ENCODE results near the gene GPR25.

The GPR25 gene

DNA sequence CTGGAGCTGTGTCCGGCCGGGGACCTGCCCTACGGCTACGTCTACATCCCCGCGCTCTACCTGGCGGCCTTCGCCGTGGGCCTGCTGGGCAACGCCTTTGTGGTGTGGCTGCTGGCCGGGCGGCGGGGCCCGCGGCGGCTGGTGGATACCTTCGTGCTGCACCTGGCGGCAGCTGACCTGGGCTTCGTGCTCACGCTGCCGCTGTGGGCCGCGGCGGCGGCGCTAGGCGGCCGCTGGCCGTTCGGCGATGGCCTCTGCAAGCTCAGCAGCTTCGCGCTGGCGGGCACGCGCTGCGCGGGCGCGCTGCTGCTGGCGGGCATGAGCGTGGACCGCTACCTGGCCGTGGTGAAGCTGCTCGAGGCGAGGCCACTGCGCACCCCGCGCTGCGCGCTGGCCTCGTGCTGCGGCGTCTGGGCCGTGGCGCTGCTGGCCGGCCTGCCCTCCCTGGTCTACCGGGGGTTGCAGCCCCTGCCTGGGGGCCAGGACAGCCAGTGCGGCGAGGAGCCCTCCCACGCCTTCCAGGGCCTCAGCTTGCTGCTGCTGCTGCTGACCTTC is 412 bp downstream of the GPR25 start:
- TF ChIP-seq, protein P1, sequence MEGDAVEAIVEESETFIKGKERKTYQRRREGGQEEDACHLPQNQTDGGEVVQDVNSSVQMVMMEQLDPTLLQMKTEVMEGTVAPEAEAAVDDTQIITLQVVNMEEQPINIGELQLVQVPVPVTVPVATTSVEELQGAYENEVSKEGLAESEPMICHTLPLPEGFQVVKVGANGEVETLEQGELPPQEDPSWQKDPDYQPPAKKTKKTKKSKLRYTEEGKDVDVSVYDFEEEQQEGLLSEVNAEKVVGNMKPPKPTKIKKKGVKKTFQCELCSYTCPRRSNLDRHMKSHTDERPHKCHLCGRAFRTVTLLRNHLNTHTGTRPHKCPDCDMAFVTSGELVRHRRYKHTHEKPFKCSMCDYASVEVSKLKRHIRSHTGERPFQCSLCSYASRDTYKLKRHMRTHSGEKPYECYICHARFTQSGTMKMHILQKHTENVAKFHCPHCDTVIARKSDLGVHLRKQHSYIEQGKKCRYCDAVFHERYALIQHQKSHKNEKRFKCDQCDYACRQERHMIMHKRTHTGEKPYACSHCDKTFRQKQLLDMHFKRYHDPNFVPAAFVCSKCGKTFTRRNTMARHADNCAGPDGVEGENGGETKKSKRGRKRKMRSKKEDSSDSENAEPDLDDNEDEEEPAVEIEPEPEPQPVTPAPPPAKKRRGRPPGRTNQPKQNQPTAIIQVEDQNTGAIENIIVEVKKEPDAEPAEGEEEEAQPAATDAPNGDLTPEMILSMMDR (IDR thresholded peaks at IDR 0.05; ENCODE audit: low read depth, low read length), result no peak

DNA sequence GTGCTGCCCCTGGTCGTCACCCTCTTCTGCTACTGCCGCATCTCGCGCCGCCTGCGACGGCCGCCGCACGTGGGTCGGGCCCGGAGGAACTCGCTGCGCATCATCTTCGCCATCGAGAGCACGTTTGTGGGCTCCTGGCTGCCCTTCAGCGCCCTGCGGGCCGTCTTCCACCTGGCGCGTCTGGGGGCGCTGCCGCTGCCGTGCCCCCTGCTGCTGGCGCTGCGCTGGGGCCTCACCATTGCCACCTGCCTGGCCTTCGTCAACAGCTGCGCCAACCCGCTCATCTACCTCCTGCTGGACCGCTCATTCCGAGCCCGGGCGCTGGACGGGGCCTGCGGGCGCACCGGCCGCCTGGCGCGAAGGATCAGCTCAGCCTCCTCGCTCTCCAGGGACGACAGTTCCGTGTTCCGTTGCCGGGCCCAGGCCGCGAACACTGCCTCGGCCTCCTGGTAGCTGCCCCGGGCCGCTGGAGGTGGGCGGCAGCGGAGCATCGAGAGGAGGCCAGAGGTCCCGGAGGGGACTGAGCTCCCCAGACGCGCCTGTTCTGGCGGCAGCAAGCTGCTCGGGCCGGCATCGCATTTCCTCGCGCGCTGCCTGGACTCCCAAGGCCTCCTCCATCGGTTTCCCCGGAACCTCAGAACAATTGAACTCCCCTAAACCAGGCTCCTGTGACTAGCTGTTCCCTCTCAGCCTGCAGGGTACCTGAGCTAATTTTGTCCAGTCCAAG is 1.1 kb downstream of the GPR25 start:
- no peak for DNase-seq (ENCODE audit: extremely low read depth, low read depth)
- TF ChIP-seq, protein P1 (IDR thresholded peaks at IDR 0.05; ENCODE audit: low read depth, low read length), result no peak

More for the DNA sequence above, 412 bp downstream of the GPR25 start:
- no peak for DNase-seq (ENCODE audit: extremely low read depth, low read depth)

DNA sequence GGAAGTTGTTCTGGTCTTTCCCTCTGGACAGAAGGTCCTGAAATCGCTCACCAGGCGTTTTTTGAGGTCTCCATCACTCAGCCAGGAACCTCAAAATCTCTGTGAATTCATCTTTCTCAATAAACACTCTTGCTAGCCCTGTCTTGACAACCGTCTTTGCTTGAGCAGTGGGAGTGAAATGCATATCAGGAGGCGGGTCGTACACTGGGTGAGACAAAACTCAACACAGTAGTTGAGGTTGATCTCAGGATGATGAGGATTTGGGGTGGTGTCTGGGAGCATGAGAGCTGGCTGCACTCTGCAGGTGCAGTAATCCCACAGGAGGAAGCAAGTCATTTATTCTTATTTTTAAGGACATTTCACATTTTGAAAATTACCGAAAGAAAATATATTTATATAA is 1.9 kb downstream of the GPR25 start:
- TF ChIP-seq, protein P1 (IDR thresholded peaks at IDR 0.05; ENCODE audit: low read depth, low read length), result no peak
- DNase-seq (ENCODE audit: extremely low read depth, low read depth), result no peak

DNA sequence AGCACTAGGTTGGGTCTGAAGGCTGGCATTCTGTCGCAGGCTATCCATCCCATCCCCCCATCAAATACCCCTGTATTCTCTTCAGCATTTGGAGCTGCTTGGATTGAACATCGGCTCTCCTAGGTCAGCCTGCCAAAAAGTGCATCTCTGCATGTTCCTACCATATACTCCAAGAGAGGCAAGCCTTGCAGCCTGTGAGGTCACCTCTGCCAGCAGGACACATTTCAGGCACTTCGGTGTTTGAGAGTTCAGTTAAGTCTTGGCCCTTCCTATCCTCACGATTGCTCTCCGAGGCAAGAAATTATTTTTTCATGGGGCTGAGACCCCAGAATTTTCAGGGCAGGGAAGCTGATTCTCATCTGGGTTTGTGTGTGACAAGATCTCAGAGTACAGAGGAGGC is 2.6 kb downstream of the GPR25 start:
- no peak for DNase-seq (ENCODE audit: extremely low read depth, low read depth)
- TF ChIP-seq, protein P1 (IDR thresholded peaks at IDR 0.05; ENCODE audit: low read depth, low read length), result no peak

DNA sequence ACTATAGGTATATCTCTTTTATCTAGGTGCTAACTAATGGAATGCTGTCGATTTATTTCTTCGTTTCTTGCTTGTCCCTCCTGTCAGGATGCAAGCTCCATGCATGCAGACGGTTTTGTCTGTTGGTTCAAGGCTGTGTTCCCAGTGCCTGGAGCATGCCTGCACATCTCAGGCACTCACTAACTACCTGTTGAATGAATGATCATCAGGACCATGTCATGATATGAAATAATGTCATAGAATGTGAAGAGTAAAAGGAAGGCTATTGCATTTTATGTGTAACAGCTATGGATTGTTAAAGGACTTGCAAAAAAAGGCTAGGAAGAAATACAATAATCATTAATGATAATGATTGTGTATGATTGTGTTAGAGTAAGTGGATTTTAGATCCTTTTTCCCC is 4.2 kb downstream of the GPR25 start:
- DNase-seq (ENCODE audit: extremely low read depth, low read depth), result no peak
- TF ChIP-seq, protein P1 (IDR thresholded peaks at IDR 0.05; ENCODE audit: low read depth, low read length), result no peak

DNA sequence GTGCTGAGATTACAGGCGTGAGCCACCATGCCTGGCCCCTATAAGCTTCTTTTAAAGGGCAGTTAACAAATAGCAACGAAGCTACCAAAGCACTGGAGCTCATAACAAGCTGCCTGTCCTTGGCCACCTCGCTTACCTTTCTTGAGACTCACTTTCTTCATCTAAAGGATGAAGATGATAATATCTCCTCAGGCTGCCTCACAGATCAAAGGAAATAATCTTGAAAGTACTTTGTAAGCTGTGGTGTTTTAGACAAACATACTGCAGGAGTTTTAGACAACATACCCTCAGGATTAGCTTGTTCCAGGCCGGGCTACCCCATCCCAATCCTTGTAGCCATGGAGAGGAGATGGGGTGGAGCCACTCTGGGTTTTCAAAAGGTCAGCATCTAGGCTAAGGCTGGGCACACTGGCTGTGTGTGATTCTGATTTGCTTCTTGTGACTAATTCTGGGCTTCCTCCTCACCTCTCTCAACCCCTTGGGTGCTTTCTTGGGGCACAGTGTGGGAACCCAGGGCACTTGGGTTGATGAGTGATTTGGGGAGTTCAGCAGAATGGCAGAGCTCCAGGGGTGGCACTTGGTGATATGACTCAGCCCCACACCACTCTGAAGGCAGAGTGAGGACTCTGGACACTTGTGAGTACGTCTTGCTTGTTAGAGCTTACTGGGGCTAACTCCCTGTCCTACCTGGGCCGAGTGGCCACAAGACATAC is 5.2 kb downstream of the GPR25 start:
- TF ChIP-seq, protein P1 (IDR thresholded peaks at IDR 0.05; ENCODE audit: low read depth, low read length), result no peak
- no peak for DNase-seq (ENCODE audit: extremely low read depth, low read depth)

DNA sequence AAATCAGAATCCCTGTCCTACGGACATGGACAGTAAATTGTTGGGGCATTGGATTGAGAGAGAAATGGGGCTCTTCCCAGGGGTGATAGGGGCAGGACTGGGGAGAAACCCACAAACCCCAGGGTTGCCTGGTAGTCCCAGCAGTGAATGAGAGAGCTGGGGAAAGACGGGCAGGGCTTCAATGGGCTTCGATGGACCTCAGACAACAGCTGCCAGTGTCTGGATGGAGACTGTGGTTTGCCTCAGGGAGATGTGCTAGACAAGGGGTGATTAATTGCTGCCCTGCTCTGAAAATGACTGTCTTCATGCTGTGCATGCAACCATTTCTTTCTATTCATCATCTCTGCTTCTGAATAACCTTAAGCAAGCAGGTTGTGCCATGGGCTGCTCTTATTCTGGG is 7.4 kb downstream of the GPR25 start:
- TF ChIP-seq, protein P1 (IDR thresholded peaks at IDR 0.05; ENCODE audit: low read depth, low read length), result no peak
- no peak for DNase-seq (ENCODE audit: extremely low read depth, low read depth)
